AG04450 (cell line): Measurements from ENCODE around the gene RARB. TPM values are rescaled to one million over a fixed set of nuclear protein-coding genes. Genes with fewer than 3 reads are reported as not detected.

Experiments used
- CTCF ChIA-PET: fragments of 300-600, 350-600 bp; formaldehyde crosslinking; extraction: SDS; loops from one replicate; lab custom pipeline; 2022; ENCODE audit warnings: antibody characterized with exemption, inconsistent platforms; lab: Charles Lee
- POLR2A ChIA-PET: fragments of 350-600 bp; formaldehyde crosslinking; extraction: SDS; loops from one replicate; lab custom pipeline; 2021; ENCODE audit warnings: antibody characterized with exemption, inconsistent platforms; lab: Yijun Ruan, JAX
- DNase-seq: peaks from one replicate; pipeline ENCODE4 v3.0.0-alpha.2; 2011; ENCODE audit warnings: low read depth, low spot score
- H3K27ac ChIP-seq: one replicate; pipeline ENCODE4 v1.5.1; 2012; ENCODE audit warnings: low read depth, low read length, control low read depth
- H3K27me3 ChIP-seq: one replicate; pipeline ENCODE4 v1.6.0; 2012; ENCODE audit warnings: low read length; ENCODE audit not compliant: control insufficient read depth, insufficient read depth
- H3K4me3 ChIP-seq: 2 replicates; pipeline ENCODE4 v1.5.1; 2011; ENCODE audit warnings: mild to moderate bottlenecking, low read depth, low read length, control low read depth
- H3K9me3 ChIP-seq: 2 replicates; pipeline ENCODE4 v1.5.1; 2012; ENCODE audit warnings: low read length; ENCODE audit not compliant: control insufficient read depth, insufficient read depth
- polyA plus RNA-seq: library from polyadenylated mRNA; depleted of rRNA; stranded (reverse); fragments of >200 nt; gene quantifications from 2 replicates; pipeline ENCODE4 v1.2.3, GENCODE V29; 2011
- TF ChIP-seq, protein P1 (sequence below): IDR thresholded peaks from 2 replicates; pipeline ENCODE4 v1.5.1; 2011; ENCODE audit warnings: low read depth, low read length, control low read depth, inconsistent platforms

The RARB gene
- polyA plus RNA-seq, 1 experiment: 0.51 TPM

GRCh38 chr3:25396251-25396650 is 31.8 kb upstream of the RARB start:
- no peak for DNase-seq
- Histone ChIP-seq H3K9me3 (no peaks in the 10 kb centered on the region), H3K27me3 (no peaks in the 10 kb centered on the region), H3K4me3 (no peak overlapping the region), H3K27ac (no peak overlapping the region)
- POLR2A ChIA-PET: no interaction called here
- TF ChIP-seq, protein P1, sequence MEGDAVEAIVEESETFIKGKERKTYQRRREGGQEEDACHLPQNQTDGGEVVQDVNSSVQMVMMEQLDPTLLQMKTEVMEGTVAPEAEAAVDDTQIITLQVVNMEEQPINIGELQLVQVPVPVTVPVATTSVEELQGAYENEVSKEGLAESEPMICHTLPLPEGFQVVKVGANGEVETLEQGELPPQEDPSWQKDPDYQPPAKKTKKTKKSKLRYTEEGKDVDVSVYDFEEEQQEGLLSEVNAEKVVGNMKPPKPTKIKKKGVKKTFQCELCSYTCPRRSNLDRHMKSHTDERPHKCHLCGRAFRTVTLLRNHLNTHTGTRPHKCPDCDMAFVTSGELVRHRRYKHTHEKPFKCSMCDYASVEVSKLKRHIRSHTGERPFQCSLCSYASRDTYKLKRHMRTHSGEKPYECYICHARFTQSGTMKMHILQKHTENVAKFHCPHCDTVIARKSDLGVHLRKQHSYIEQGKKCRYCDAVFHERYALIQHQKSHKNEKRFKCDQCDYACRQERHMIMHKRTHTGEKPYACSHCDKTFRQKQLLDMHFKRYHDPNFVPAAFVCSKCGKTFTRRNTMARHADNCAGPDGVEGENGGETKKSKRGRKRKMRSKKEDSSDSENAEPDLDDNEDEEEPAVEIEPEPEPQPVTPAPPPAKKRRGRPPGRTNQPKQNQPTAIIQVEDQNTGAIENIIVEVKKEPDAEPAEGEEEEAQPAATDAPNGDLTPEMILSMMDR: no peak
- CTCF ChIA-PET: no interaction called here

GRCh38 chr3:25396686-25397085 is 31.4 kb upstream of the RARB start:
- TF ChIP-seq, protein P1: no peak
- CTCF ChIA-PET: no interaction called here
- POLR2A ChIA-PET: no interaction called here

GRCh38 chr3:25397150-25397549 is 30.9 kb upstream of the RARB start:
- CTCF ChIA-PET: no interaction called here
- TF ChIP-seq, protein P1: no peak
- POLR2A ChIA-PET: no interaction called here
- Histone ChIP-seq H3K9me3 (no peaks in the 10 kb centered on the region), H3K4me3 (no peak overlapping the region), H3K27me3 (no peaks in the 10 kb centered on the region), H3K27ac (no peak overlapping the region)
- no peak for DNase-seq

More at GRCh38 chr3:25396686-25397085, 31.4 kb upstream of the RARB start:
- H3K27ac ChIP-seq: no peak overlapping the region
- DNase-seq: no peak
- no peak overlapping the region for H3K4me3 ChIP-seq
- H3K27me3 ChIP-seq: no peaks in the 10 kb centered on the region
- no peaks in the 10 kb centered on the region for H3K9me3 ChIP-seq

DNA sequence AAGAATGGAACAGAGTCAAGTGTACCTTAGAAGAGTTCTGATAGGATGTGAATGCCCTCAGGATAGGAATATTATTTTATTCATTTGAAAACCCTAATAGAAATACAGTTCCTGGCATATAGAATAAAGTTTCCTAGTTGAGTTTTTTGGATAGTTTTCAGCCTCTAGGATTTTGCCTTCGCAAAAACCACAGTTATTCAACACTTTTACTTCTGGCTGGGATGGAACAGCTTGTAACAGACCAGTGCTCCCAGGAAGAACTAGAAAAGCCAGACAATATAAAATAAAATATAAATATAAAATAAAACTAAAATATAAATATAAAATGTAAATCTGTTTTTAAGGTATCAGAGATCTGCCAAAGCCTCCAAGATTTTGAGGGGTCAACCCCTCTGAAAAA is 27.5 kb upstream of the RARB start:
- ChIA-PET CTCF (no interaction called here), POLR2A (no interaction called here)
- Histone ChIP-seq H3K4me3 (no peak overlapping the region), H3K9me3 (no peaks in the 10 kb centered on the region), H3K27me3 (no peaks in the 10 kb centered on the region), H3K27ac (no peak overlapping the region)
- DNase-seq: no peak
- TF ChIP-seq, protein P1: no peak

DNA sequence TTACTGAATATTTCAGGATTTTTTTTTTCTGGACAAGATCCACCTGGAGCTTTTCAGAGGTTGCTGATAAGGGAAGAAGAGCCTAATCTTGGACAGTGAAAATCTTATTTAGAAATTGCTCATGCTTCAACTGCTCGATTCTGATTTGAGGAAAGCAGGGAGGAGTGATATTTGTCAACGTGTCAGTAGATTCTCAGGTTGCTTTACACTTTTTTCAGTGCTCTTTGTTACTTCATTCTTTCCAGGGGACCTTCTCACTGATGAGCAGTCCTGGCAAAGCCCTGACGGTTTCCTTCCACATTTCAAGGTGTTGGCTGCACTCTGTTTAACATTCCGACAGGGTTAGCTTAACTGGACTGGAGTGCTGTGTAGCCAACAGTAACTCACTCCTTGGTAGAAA is 24.1 kb upstream of the RARB start:
- Histone ChIP-seq H3K27ac (no peak overlapping the region), H3K4me3 (no peak overlapping the region), H3K9me3 (no peaks in the 10 kb centered on the region), H3K27me3 (no peaks in the 10 kb centered on the region)
- TF ChIP-seq, protein P1: no peak
- ChIA-PET CTCF (interaction anchor here (0.7 kb wide), 1 partner anchor 170 kb away, joined by 4 read pairs; no protein-coding TSS in a partner anchor), POLR2A (no interaction called here)
- DNase-seq: no peak
